ENCODE measurements around the gene LCE2A.
"Not testable (repeated sequence)": the region's sequence is repeated elsewhere in the genome, so short reads cannot be mapped to it uniquely, and the experiment has no call there.

The LCE2A gene

GRCh38 chr1:152679459-152679858 lies 18.7 kb upstream of the LCE2A start:
- Histone ChIP-seq H4K20me1 (no peaks in the 10 kb centered on the region), H3K4me3 (no peak overlapping the region), H3K4me1 (no peaks in the 10 kb centered on the region), H3K9ac (no peak overlapping the region), H3K4me2 (no peak overlapping the region), H3K27me3 (no peaks in the 10 kb centered on the region), H3K27ac (no peak overlapping the region), H3K36me3 (no peaks in the 10 kb centered on the region), H3K9me3 (no peaks in the 10 kb centered on the region)
- no peak for TF ChIP-seq Cebpa-rat (IDR thresholded peaks at IDR 0.05)

- H3K9me3 ChIP-seq = no peaks in the 10 kb centered on the region
- no peaks in the 10 kb centered on the region for H4K20me1 ChIP-seq
- H3K9ac ChIP-seq = no peak overlapping the region
- H3K4me1 ChIP-seq = no peaks in the 10 kb centered on the region
- no peak for TF ChIP-seq Cebpa-rat (IDR thresholded peaks at IDR 0.05)
- no peak overlapping the region for H3K4me3 ChIP-seq
- no peak overlapping the region for H3K4me2 ChIP-seq
- H3K27ac ChIP-seq = no peak overlapping the region
- no peaks in the 10 kb centered on the region for H3K36me3 ChIP-seq
- no peaks in the 10 kb centered on the region for H3K27me3 ChIP-seq
Measured at GRCh38 chr1:152681616-152682015, 16.5 kb upstream of the LCE2A start.

GRCh38 chr1:152683846-152684245 lies 14.3 kb upstream of the LCE2A start:
- no peak for TF ChIP-seq Cebpa-rat (IDR thresholded peaks at IDR 0.05)
- no peaks in the 10 kb centered on the region for H3K36me3 ChIP-seq
- H3K27me3 ChIP-seq = no peaks in the 10 kb centered on the region
- H3K4me3 ChIP-seq = no peak overlapping the region
- H3K4me2 ChIP-seq = no peak overlapping the region
- no peak overlapping the region for H3K27ac ChIP-seq
- no peak overlapping the region for H3K9ac ChIP-seq
- H3K4me1 ChIP-seq = no peaks in the 10 kb centered on the region
- H3K9me3 ChIP-seq = no peaks in the 10 kb centered on the region
- H4K20me1 ChIP-seq = no peaks in the 10 kb centered on the region

- not testable (repeated sequence) for H3K27ac ChIP-seq, H3K4me1 ChIP-seq, H3K4me2 ChIP-seq, H3K9ac ChIP-seq, H3K36me3 ChIP-seq, H3K9me3 ChIP-seq, H4K20me1 ChIP-seq, H3K4me3 ChIP-seq, H3K27me3 ChIP-seq
Measured at GRCh38 chr1:152685823-152686222, 12.3 kb upstream of the LCE2A start, which contains the start of gene LCE2B. TSS of gene LCE2B (plus strand) at chr1:152686123. CDS start at chr1:152686844, 721 bp downstream.

- H3K4me1 ChIP-seq = peaks cover 14% of the 10 kb centered on the region
- no peak overlapping the region; the same call in 1 of the 2 replicates for H3K9ac ChIP-seq
- H3K9me3 ChIP-seq = no peaks in the 10 kb centered on the region
- no peaks in the 10 kb centered on the region for H3K36me3 ChIP-seq
- no peak overlapping the region for H3K27ac ChIP-seq
- no peak overlapping the region for H3K4me3 ChIP-seq
- no peak for TF ChIP-seq Cebpa-rat (IDR thresholded peaks at IDR 0.05)
- H4K20me1 ChIP-seq = no peaks in the 10 kb centered on the region
- H3K27me3 ChIP-seq = no peaks in the 10 kb centered on the region
- peak overlapping the region; percentile 58 for H3K4me2 ChIP-seq
Measured at GRCh38 chr1:152699746-152700145, 1.6 kb downstream of the LCE2A start.

GRCh38 chr1:152707860-152708259 lies 9.7 kb downstream of the LCE2A start, which contains the start of gene LCE4A:
TSS of gene LCE4A (plus strand) at chr1:152708160. CDS start at chr1:152709076, 916 bp downstream.
- H4K20me1 ChIP-seq = no peaks in the 10 kb centered on the region
- H3K4me2 ChIP-seq = no peak within 1 kb of the TSS
- no peak within 1 kb of the TSS for H3K9ac ChIP-seq
- H3K4me3 ChIP-seq = no peak within 1 kb of the TSS
- H3K4me1 ChIP-seq = no peaks in the 10 kb centered on the region
- H3K9me3 ChIP-seq = no peaks in the 10 kb centered on the region
- H3K36me3 ChIP-seq = no peaks in the 10 kb centered on the region
- H3K27ac ChIP-seq = no peak within 1 kb of the TSS
- no peak for TF ChIP-seq Cebpa-rat (IDR thresholded peaks at IDR 0.05)
- H3K27me3 ChIP-seq = no peaks in the 10 kb centered on the region

GRCh38 chr1:152718238-152718637 lies 20.1 kb downstream of the LCE2A start:
- Histone ChIP-seq H3K4me2 (no peak overlapping the region), H4K20me1 (no peaks in the 10 kb centered on the region), H3K4me3 (no peak overlapping the region), H3K9me3 (peaks cover 8% of the 10 kb centered on the region; the same call in 1 of the 2 replicates), H3K27ac (no peak overlapping the region), H3K36me3 (no peaks in the 10 kb centered on the region), H3K4me1 (no peaks in the 10 kb centered on the region), H3K9ac (no peak overlapping the region), H3K27me3 (no peaks in the 10 kb centered on the region)
- no peak for TF ChIP-seq Cebpa-rat (IDR thresholded peaks at IDR 0.05)

- no peaks in the 10 kb centered on the region for H3K27me3 ChIP-seq
Measured at GRCh38 chr1:152725261-152725660, 27.1 kb downstream of the LCE2A start.

GRCh38 chr1:152728986-152729385 lies 30.8 kb downstream of the LCE2A start:
- H4K20me1 ChIP-seq = no peaks in the 10 kb centered on the region
- H3K4me3 ChIP-seq = no peak overlapping the region
- H3K36me3 ChIP-seq = no peaks in the 10 kb centered on the region
- H3K9me3 ChIP-seq = no peaks in the 10 kb centered on the region
- H3K27me3 ChIP-seq = no peaks in the 10 kb centered on the region
- H3K4me1 ChIP-seq = no peaks in the 10 kb centered on the region
- no peak overlapping the region for H3K27ac ChIP-seq
- no peak overlapping the region for H3K4me2 ChIP-seq
- no peak overlapping the region for H3K9ac ChIP-seq
- TF ChIP-seq Cebpa-rat (IDR thresholded peaks at IDR 0.05) = no peak

More at GRCh38 chr1:152725261-152725660, 27.1 kb downstream of the LCE2A start:
- H3K4me1 ChIP-seq = no peaks in the 10 kb centered on the region
- no peaks in the 10 kb centered on the region for H3K9me3 ChIP-seq
- H3K9ac ChIP-seq = no peak overlapping the region
- no peaks in the 10 kb centered on the region for H3K36me3 ChIP-seq
- no peak overlapping the region for H3K4me2 ChIP-seq
- no peak overlapping the region for H3K27ac ChIP-seq
- no peaks in the 10 kb centered on the region for H4K20me1 ChIP-seq
- no peak overlapping the region for H3K4me3 ChIP-seq
- TF ChIP-seq Cebpa-rat (IDR thresholded peaks at IDR 0.05) = no peak

GRCh38 chr1:152735648-152736047 lies 37.5 kb downstream of the LCE2A start:
- no peak overlapping the region for H3K9ac ChIP-seq
- H3K4me3 ChIP-seq = no peak overlapping the region
- no peaks in the 10 kb centered on the region for H3K27me3 ChIP-seq
- no peaks in the 10 kb centered on the region for H3K9me3 ChIP-seq
- no peak for TF ChIP-seq Cebpa-rat (IDR thresholded peaks at IDR 0.05)
- no peaks in the 10 kb centered on the region; the same call in 1 of the 2 replicates for H3K4me1 ChIP-seq
- no peak overlapping the region for H3K4me2 ChIP-seq
- H3K27ac ChIP-seq = no peak overlapping the region
- H3K36me3 ChIP-seq = no peaks in the 10 kb centered on the region
- H4K20me1 ChIP-seq = no peaks in the 10 kb centered on the region

GRCh38 chr1:152737997-152738396 lies 39.9 kb downstream of the LCE2A start:
- no peak overlapping the region for H3K9ac ChIP-seq
- H3K4me2 ChIP-seq = no peak overlapping the region
- no peaks in the 10 kb centered on the region; the same call in 1 of the 2 replicates for H3K4me1 ChIP-seq
- H4K20me1 ChIP-seq = no peaks in the 10 kb centered on the region
- no peak overlapping the region for H3K27ac ChIP-seq
- H3K36me3 ChIP-seq = no peaks in the 10 kb centered on the region
- TF ChIP-seq Cebpa-rat (IDR thresholded peaks at IDR 0.05) = no peak
- H3K27me3 ChIP-seq = no peaks in the 10 kb centered on the region
- H3K9me3 ChIP-seq = no peaks in the 10 kb centered on the region
- H3K4me3 ChIP-seq = no peak overlapping the region

Data from BLaER1 (cell line).